DND-41 (cell line): ENCODE measurements around the gene ARHGAP8.

Source experiments
- EZH2 ChIP-seq: IDR thresholded peaks from 3 replicates; pipeline ENCODE4 v1.6.1; 2012; ENCODE audit warnings: borderline replicate concordance, low read depth, mild to moderate bottlenecking, moderate library complexity, low read length, inconsistent platforms; ENCODE audit not compliant: severe bottlenecking
- TF ChIP-seq, protein P1 (sequence below): IDR thresholded peaks from 2 replicates; pipeline ENCODE4 v1.5.1; 2012; ENCODE audit warnings: borderline replicate concordance, low read length, moderate library complexity, mild to moderate bottlenecking; ENCODE audit not compliant: poor library complexity, severe bottlenecking; ENCODE audit errors: extremely low read depth

DNA sequence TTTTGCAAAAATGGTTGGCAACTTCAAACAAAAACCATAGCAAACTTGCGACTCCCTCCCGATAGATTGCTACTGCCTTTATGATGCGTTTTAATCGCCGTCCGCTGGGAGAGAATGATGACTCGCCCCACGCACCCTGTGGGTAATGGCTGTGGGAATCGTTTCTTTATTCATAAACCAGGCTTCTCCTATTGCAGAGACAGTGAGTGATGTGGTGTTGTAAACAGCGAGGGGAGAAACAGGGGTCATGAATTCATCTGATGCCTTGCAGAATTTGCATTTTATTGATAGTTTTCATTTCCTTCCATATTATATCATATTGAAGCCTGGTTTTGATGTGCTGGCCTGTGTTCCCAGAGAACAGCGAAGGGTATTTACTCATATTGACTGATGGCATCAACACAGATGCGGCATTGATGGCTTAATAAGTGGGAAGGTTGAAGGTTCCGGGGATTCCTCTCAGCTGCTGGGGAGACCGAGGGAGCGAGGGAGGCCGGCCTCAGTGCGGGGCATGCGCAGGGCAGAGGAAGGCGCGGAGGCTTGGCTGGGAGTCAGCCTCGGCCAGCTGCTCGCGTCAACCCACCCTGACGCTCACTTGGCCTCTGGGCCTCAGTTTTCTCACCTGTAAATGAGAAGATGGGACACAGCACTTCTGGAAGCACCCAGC, 41.3 kb downstream of the ARHGAP8 start:
- TF ChIP-seq EZH2: no peak
- TF ChIP-seq, protein P1, sequence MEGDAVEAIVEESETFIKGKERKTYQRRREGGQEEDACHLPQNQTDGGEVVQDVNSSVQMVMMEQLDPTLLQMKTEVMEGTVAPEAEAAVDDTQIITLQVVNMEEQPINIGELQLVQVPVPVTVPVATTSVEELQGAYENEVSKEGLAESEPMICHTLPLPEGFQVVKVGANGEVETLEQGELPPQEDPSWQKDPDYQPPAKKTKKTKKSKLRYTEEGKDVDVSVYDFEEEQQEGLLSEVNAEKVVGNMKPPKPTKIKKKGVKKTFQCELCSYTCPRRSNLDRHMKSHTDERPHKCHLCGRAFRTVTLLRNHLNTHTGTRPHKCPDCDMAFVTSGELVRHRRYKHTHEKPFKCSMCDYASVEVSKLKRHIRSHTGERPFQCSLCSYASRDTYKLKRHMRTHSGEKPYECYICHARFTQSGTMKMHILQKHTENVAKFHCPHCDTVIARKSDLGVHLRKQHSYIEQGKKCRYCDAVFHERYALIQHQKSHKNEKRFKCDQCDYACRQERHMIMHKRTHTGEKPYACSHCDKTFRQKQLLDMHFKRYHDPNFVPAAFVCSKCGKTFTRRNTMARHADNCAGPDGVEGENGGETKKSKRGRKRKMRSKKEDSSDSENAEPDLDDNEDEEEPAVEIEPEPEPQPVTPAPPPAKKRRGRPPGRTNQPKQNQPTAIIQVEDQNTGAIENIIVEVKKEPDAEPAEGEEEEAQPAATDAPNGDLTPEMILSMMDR: no peak
